GM12878 (cell line): ENCODE data around the gene NUP93. TPM values are rescaled to one million over a fixed set of nuclear protein-coding genes. Genes with fewer than 3 reads are reported as not detected.

Source experiments
- ATAC-seq: fragments of 200-7000 bp; cut with Tn5 transposase; 3 replicates; pipeline ENCODE4 v1.9.1; 2020; ENCODE audit warnings: mild to moderate bottlenecking, moderate library complexity
- BruUV-seq: library from RNA; stranded (reverse); fragments of 400-500 nt; replicated peaks from 2 replicates; lab custom pipeline; 2021; lab: Mats Ljungman, UMichigan
- CTCF ChIA-PET: fragments of 300-600 bp; sonication (Branson Sonifier 250); formaldehyde crosslinking; extraction: SDS; loops from one replicate; lab custom pipeline; 2021; ENCODE audit warnings: inconsistent platforms; lab: Yijun Ruan, JAX
- POLR2A ChIA-PET: fragments of 350-600 bp; formaldehyde crosslinking; extraction: SDS; loops from one replicate; lab custom pipeline; 2021; ENCODE audit warnings: inconsistent platforms; lab: Charles Lee
- RAD21 ChIA-PET: fragments of 300-600 bp; sonication (Branson Sonifier 250); formaldehyde crosslinking; loops from one replicate; lab custom pipeline; 2023; ENCODE audit warnings: antibody characterized with exemption; ENCODE audit not compliant: unreplicated experiment; lab: Charles Lee
- SMC1A ChIA-PET: fragments of 300-600 bp; sonication (Branson Sonifier 250); formaldehyde crosslinking; loops from one replicate; lab custom pipeline; 2023; ENCODE audit not compliant: unreplicated experiment, uncharacterized antibody; lab: Charles Lee
- DNase-seq: peaks from one replicate; pipeline ENCODE4 v3.0.0-alpha.2; 2011; ENCODE audit warnings: low read depth, low spot score
- FAIRE-seq: peaks from 3 replicates; lab custom pipeline; 2011; peaks lifted over from hg19 to GRCh38; lab: Jason Lieb, UNC
- H2AFZ ChIP-seq: 2 replicates; pipeline ENCODE4 v1.6.0; 2011; ENCODE audit warnings: low read depth, low read length, control low read depth; ENCODE audit not compliant: control insufficient read depth
- H3K27ac ChIP-seq: 2 replicates; pipeline ENCODE4 v1.5.1; 2011; ENCODE audit warnings: control low read depth; ENCODE audit not compliant: control insufficient read depth, insufficient read depth
- H3K27me3 ChIP-seq, 2 experiments: replicated peaks in 1 of 2; 2 replicates each; pipeline versions ENCODE4 v1.6.0 to v1.6.1; 2011; ENCODE audit warnings: low read length in 1 of 2; ENCODE audit not compliant: control insufficient read depth in 2 of 2, insufficient read depth in 2 of 2
- H3K36me3 ChIP-seq, 2 experiments: 2 replicates each; pipeline ENCODE4 v1.5.1; 2011; ENCODE audit warnings: low read length in 1 of 2; ENCODE audit not compliant: control insufficient read depth in 2 of 2, insufficient read depth in 2 of 2
- H3K4me1 ChIP-seq: 2 replicates; pipeline ENCODE4 v1.6.1; 2011; ENCODE audit warnings: mild to moderate bottlenecking, low read length, moderate library complexity, mixed read lengths; ENCODE audit not compliant: control insufficient read depth, insufficient read depth
- H3K4me2 ChIP-seq: 2 replicates; pipeline ENCODE4 v1.6.0; 2011; ENCODE audit warnings: control low read depth; ENCODE audit not compliant: control insufficient read depth, insufficient read depth
- H3K4me3 ChIP-seq: fragments of 200-600 bp; sonication (generic); 2 replicates; pipeline ENCODE4 v1.5.1; 2016
- H3K79me2 ChIP-seq: 2 replicates; pipeline ENCODE4 v1.6.0; 2011; ENCODE audit warnings: low read length; ENCODE audit not compliant: control insufficient read depth, insufficient read depth
- H3K9ac ChIP-seq: 2 replicates; pipeline ENCODE4 v1.8.0; 2011; ENCODE audit warnings: low read length, control low read depth, mixed read lengths; ENCODE audit not compliant: control insufficient read depth, insufficient read depth
- H3K9me3 ChIP-seq: replicated peaks from 3 replicates; pipeline ENCODE4 v1.5.1; 2011; ENCODE audit warnings: mild to moderate bottlenecking, low read length; ENCODE audit not compliant: control insufficient read depth, insufficient read depth
- H4K20me1 ChIP-seq: 2 replicates; pipeline ENCODE4 v1.6.0; 2011; ENCODE audit not compliant: control insufficient read depth, insufficient read depth
- CBX5 ChIP-seq: sonication (generic); IDR thresholded peaks from 2 replicates; pipeline ENCODE4 v1.6.1; 2016; ENCODE audit warnings: low read depth, moderate library complexity, mild to moderate bottlenecking, inconsistent platforms
- CEBPB ChIP-seq, 2 experiments: fragments of 150-350 bp in 1 of 2; IDR thresholded peaks; 2 replicates each; pipeline ENCODE4 v1.6.1; 2012 to 2014; ENCODE audit warnings: low read depth in 2 of 2, low read length in 2 of 2, borderline replicate concordance in 1 of 2, inconsistent platforms in 1 of 2
- KLF5 ChIP-seq: fragments of 450-650 bp; IDR thresholded peaks from 2 replicates; pipeline ENCODE4 v1.6.1; 2014; ENCODE audit warnings: mild to moderate bottlenecking; ENCODE audit not compliant: partially characterized antibody
- MAX ChIP-seq: IDR thresholded peaks from 2 replicates; pipeline ENCODE4 v1.6.1; 2012; ENCODE audit warnings: low read depth, low read length, improper control_type of control experiment
- MXI1 ChIP-seq: fragments of 150-350 bp; IDR thresholded peaks from 2 replicates; pipeline ENCODE4 v1.6.1; 2011; ENCODE audit warnings: low read depth, mild to moderate bottlenecking, inconsistent platforms, low read length, improper control_type of control experiment
- POU2F2 ChIP-seq: IDR thresholded peaks from 3 replicates; pipeline ENCODE4 v1.6.1; 2011; ENCODE audit warnings: low read depth, mild to moderate bottlenecking, low read length, borderline replicate concordance
- PRDM15 ChIP-seq: fragments of 450-650 bp; formaldehyde crosslinking; IDR thresholded peaks from 2 replicates; pipeline ENCODE4 v1.4.0; 2020; ENCODE audit warnings: mild to moderate bottlenecking, moderate library complexity
- RB1 ChIP-seq: fragments of 450-650 bp; formaldehyde crosslinking; IDR thresholded peaks from 2 replicates; pipeline ENCODE4 v1.6.1; 2017; ENCODE audit warnings: mild to moderate bottlenecking, borderline replicate concordance
- TCF7 ChIP-seq: IDR thresholded peaks from 2 replicates; pipeline ENCODE4 v1.6.1; 2014; ENCODE audit warnings: antibody characterized with exemption, borderline replicate concordance
- ZNF217 ChIP-seq: fragments of 450-650 bp; IDR thresholded peaks from 2 replicates; pipeline ENCODE4 v1.6.1; 2017; ENCODE audit warnings: antibody characterized with exemption, mild to moderate bottlenecking
- WGBS: methylation state at CpG from one replicate; pipeline ENCODE4 v1.1.6; 2016; ENCODE audit warnings: low lambda C conversion rate; ENCODE audit not compliant: insufficient replicate concordance, insufficient coverage; ENCODE audit errors: missing lambda C conversion rate; 5-methylcytosine and 5-hydroxymethylcytosine counted together
- in situ Hi-C: fragments of 300-500 bp; cut with MboI; formaldehyde crosslinking; loops from 9 replicates; pipeline ENCODE4 v1.14.3; 2018; ENCODE audit warnings: mixed read lengths
- intact Hi-C: fragments of 100-400 bp; cut with micrococcal nuclease; formaldehyde crosslinking; loops from one replicate; pipeline ENCODE4 v1.14.2; 2022; ENCODE audit not compliant: unreplicated experiment
- polyA plus RNA-seq, 11 experiments: library from polyadenylated mRNA; depleted of rRNA in 4 of 11; unstranded in 6 of 11; stranded (reverse) in 5 of 11; fragments of >200 nt; fragmentation: Nextera tagmentation in 4 of 11; fragmentation: Illumina TruSeq in 1 of 11; extraction: Ambion mirVana in 4 of 11; extraction: Trizol in 1 of 11; gene quantifications; 1 replicate in 1 of 11; 2 replicates in 10 of 11; pipeline versions ENCODE4 v1.2.1 to v1.2.3, GENCODE V29; 2011 to 2016; ENCODE audit warnings: inconsistent platforms in 2 of 11, missing spikeins in 2 of 11, low read depth in 1 of 11
- total RNA-seq, 4 experiments: library from RNA; depleted of rRNA in 3 of 4; stranded (reverse); fragments of >200 nt in 3 of 4; fragmentation: Illumina TruSeq in 1 of 4; extraction: Trizol in 1 of 4; gene quantifications; 2 replicates each; pipeline versions ENCODE4 v1.2.1 to v1.2.3, GENCODE V29; 2013 to 2021
- TF ChIP-seq, protein P1 (sequence below): IDR thresholded peaks from 2 replicates; pipeline ENCODE4 v1.6.1; 2011; ENCODE audit warnings: borderline replicate concordance, low read depth, mild to moderate bottlenecking, moderate library complexity, low read length; ENCODE audit not compliant: insufficient read depth, poor library complexity, severe bottlenecking
- TF ChIP-seq, protein P2 (sequence below): fragments of 150-350 bp; IDR thresholded peaks from 2 replicates; pipeline ENCODE4 v1.6.1; 2014; ENCODE audit warnings: mild to moderate bottlenecking, low read depth, low read length
- TF ChIP-seq, protein P3 (sequence below): fragments of 450-650 bp; IDR thresholded peaks from 2 replicates; pipeline ENCODE4 v1.6.1; 2017; ENCODE audit warnings: mild to moderate bottlenecking, moderate library complexity

NUP93 gene
- total and polyA plus RNA-seq, 10 of the 15 experiments (the other 5 are each of a cell fraction or from before 2014, with no cell fraction given), result 82.2 to 175 (median 101) TPM

- Histone ChIP-seq H3K27ac (no peak overlapping the region), H2AFZ (no peak overlapping the region), H3K9ac (no peak overlapping the region), H3K4me2 (no peak overlapping the region), H3K27me3 (no peaks in the 10 kb centered on the region), H3K4me1 (peaks cover 16% of the 10 kb centered on the region), H4K20me1 (no peaks in the 10 kb centered on the region), H3K4me3 (no peak overlapping the region), H3K79me2 (no peaks in the 10 kb centered on the region), H3K36me3 (no peaks in the 10 kb centered on the region), H3K9me3 (no peaks in the 10 kb centered on the region)
- in situ Hi-C loops (no loop called here), intact Hi-C loops (no loop called here)
- ChIA-PET SMC1A (interaction anchor here (1.0 to 1.1 kb wide), 2 partner anchors 14 to 22 kb away, joined by 3 to 4 read pairs; no protein-coding TSS in a partner anchor), RAD21 (interaction anchor here (0.6 to 1.0 kb wide), 2 partner anchors 8 to 97 kb away, joined by 3 read pairs; no protein-coding TSS in a partner anchor), POLR2A (no interaction called here), CTCF (interaction anchor here (0.7 to 1.5 kb wide), 2 partner anchors 11 to 95 kb away, joined by 3 to 4 read pairs; no protein-coding TSS in a partner anchor)
- 64% methylated on average over 6 of the region's 6 CpGs for WGBS
- no peak for FAIRE-seq
- no peak for ATAC-seq
- no TSS peak for BruUV-seq
- DNase-seq, result no peak
- TF ChIP-seq CEBPB (IDR thresholded peaks at IDR 0.05; ENCODE audit: borderline replicate concordance in 1 of 2, low read depth in 2 of 2, low read length in 2 of 2) (no peak), MXI1 (no peak), POU2F2 (no peak), RB1 (no peak), CBX5 (no peak), TCF7 (no peak), MAX (no peak), ZNF217 (no peak), PRDM15 (CRISPR knock-in tag) (no peak), KLF5 (no peak)
- TF ChIP-seq, protein P1, sequence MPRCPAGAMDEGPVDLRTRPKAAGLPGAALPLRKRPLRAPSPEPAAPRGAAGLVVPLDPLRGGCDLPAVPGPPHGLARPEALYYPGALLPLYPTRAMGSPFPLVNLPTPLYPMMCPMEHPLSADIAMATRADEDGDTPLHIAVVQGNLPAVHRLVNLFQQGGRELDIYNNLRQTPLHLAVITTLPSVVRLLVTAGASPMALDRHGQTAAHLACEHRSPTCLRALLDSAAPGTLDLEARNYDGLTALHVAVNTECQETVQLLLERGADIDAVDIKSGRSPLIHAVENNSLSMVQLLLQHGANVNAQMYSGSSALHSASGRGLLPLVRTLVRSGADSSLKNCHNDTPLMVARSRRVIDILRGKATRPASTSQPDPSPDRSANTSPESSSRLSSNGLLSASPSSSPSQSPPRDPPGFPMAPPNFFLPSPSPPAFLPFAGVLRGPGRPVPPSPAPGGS, result no peak
- TF ChIP-seq, protein P2, sequence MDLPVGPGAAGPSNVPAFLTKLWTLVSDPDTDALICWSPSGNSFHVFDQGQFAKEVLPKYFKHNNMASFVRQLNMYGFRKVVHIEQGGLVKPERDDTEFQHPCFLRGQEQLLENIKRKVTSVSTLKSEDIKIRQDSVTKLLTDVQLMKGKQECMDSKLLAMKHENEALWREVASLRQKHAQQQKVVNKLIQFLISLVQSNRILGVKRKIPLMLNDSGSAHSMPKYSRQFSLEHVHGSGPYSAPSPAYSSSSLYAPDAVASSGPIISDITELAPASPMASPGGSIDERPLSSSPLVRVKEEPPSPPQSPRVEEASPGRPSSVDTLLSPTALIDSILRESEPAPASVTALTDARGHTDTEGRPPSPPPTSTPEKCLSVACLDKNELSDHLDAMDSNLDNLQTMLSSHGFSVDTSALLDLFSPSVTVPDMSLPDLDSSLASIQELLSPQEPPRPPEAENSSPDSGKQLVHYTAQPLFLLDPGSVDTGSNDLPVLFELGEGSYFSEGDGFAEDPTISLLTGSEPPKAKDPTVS, result no peak
- TF ChIP-seq, protein P3, sequence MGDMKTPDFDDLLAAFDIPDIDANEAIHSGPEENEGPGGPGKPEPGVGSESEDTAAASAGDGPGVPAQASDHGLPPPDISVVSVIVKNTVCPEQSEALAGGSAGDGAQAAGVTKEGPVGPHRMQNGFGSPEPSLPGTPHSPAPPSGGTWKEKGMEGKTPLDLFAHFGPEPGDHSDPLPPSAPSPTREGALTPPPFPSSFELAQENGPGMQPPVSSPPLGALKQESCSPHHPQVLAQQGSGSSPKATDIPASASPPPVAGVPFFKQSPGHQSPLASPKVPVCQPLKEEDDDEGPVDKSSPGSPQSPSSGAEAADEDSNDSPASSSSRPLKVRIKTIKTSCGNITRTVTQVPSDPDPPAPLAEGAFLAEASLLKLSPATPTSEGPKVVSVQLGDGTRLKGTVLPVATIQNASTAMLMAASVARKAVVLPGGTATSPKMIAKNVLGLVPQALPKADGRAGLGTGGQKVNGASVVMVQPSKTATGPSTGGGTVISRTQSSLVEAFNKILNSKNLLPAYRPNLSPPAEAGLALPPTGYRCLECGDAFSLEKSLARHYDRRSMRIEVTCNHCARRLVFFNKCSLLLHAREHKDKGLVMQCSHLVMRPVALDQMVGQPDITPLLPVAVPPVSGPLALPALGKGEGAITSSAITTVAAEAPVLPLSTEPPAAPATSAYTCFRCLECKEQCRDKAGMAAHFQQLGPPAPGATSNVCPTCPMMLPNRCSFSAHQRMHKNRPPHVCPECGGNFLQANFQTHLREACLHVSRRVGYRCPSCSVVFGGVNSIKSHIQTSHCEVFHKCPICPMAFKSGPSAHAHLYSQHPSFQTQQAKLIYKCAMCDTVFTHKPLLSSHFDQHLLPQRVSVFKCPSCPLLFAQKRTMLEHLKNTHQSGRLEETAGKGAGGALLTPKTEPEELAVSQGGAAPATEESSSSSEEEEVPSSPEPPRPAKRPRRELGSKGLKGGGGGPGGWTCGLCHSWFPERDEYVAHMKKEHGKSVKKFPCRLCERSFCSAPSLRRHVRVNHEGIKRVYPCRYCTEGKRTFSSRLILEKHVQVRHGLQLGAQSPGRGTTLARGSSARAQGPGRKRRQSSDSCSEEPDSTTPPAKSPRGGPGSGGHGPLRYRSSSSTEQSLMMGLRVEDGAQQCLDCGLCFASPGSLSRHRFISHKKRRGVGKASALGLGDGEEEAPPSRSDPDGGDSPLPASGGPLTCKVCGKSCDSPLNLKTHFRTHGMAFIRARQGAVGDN, result no peak
Observed at GRCh38 chr16:56855201-56855600, 125.3 kb downstream of the NUP93 start.
